GM20431 (cell line): ENCODE data around the gene SAP30L.

Experiments
- in situ Hi-C: fragments of 300-500 bp; cut with MseI, MboI; formaldehyde crosslinking; loops from one replicate; pipeline ENCODE4 v1.15.0; 2020; ENCODE audit warnings: low sequenced_read_pairs; ENCODE audit not compliant: unreplicated experiment

Gene SAP30L

GRCh38 chr5:154498591-154498990, 52.8 kb downstream of the SAP30L start:
- in situ Hi-C loops: no loop called here

GRCh38 chr5:154498994-154499393, 53.2 kb downstream of the SAP30L start:
- in situ Hi-C loops: no loop called here

DNA sequence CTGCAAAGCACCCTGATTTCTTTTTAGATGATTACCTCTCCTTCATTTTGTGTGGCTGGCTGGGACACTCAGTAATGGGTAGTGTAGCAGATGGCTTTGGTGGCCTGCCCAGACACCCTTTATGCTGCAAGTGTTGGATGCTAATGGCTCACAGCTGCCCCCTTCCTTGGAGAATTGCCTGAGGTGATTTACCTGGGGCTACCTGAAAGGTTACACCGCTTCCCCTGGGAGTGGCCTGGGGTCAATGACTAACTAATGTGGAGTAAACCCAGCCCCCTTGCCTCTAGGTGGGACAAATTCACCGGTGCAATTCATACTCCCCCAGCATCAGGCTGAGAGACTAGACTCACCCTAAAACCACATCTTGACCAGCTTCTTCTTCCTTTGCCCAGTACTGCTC, 55.8 kb downstream of the SAP30L start:
- in situ Hi-C loops: no loop called here

DNA sequence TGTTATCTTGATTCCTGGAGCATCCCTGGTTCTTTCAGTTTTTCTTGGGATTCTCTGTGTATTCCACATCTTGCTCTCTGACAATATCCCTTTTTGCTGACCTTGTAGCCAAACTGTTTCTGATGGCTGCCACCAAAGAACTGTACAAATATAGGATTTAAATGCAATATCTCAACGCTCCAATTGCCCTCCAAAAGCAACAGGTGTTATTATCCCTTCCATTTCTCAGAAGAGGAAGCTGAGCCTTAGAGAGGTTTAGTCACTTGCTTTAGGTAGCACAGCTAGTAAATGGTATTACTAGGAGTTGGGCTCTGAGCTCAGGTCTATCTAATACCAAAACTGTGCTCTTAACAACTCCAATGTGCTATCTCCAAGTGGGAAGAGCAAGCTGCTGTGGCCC, 56.4 kb downstream of the SAP30L start:
- in situ Hi-C loops: no loop called here

GRCh38 chr5:154503698-154504039, 57.9 kb downstream of the SAP30L start:
- in situ Hi-C loops: no loop called here

GRCh38 chr5:154505567-154505966, 59.8 kb downstream of the SAP30L start:
- in situ Hi-C loops: no loop called here

DNA sequence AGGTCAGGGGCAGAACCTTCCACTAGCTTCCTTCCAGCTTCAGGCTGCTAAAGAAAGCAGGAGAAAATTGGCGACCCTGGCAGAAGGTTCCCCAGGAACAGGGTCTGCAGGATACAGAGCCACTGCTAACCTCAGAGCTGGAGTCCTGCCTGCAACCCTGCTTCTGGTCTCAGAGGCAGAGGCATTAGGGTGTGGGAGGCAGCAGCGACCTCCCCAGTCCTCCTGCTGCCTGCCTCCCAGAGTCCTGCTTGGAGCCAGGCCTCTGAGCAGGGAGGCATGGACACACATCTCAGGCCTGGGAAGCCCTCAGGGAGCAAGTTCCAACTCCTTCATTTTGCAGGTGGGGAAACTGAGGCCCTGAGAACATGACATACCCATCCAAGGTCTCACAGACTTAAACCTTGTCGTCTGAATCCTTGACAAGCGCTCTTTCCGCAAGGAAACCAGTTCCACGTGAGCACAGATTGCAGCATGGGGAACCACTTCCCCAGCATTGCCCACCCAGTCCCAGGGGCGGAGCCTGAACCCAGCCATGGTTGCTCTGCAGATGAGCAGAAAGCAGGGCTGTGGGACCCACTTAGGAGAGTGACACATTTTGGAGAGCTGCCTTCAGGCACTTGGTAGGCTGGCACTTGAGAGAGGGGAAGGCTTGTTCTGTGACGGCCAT, 60.4 kb downstream of the SAP30L start:
- in situ Hi-C loops: no loop called here

- in situ Hi-C loops: no loop called here
Observed at GRCh38 chr5:154506716-154507080, 60.9 kb downstream of the SAP30L start.

- in situ Hi-C loops: no loop called here
Observed at GRCh38 chr5:154508114-154508513, 62.3 kb downstream of the SAP30L start.

DNA sequence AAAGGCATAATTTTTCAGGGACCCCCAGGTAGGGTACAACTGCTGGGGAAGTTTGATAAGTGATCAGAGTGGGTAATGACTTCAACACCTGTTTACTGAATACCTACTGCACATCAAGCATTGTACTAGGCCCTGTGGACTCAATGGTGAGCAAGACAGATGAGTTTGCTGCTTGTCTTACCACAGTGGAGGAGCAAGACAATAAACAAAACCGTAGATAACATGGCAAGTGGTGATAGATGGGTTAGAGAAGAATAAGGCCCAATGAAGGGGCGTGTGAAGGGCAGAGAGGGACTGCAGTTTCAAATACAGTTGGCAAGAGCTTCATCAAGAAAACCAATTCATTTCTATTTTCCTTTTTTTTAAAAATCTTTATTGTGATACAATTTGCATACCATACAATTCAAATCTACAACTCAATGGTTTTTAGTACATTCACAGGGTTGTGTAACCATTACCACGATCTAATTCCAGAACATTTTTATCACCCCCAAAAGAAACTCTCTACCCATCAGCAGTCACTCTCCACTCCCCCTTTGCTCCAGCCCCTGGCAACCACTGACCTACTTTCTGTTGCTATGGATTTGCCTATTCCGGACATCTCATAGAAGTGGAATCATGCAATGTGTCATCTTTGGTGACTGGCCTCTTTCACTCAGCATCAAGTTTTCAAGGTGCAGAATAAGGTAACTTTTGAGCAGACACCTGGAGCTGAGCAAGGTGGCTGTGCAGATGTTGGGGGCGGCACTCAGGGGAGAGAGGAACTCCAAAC, 64.2 kb downstream of the SAP30L start:
- in situ Hi-C loops: no loop called here
